PC-9 (cell line): ENCODE measurements around the gene BMP2K. TPM values are rescaled to one million over a fixed set of nuclear protein-coding genes. Genes with fewer than 3 reads are reported as not detected.
A peak's percentile ranks its signal among the peaks of the same experiment; 100 is the strongest.

Experiments used
- BruUV-seq: library from RNA; stranded (reverse); fragments of 400-500 nt; replicated peaks from 2 replicates; lab custom pipeline; 2021; lab: Mats Ljungman, UMichigan
- CTCF ChIA-PET: fragments of 300-600 bp; sonication (Branson Sonifier 250); formaldehyde crosslinking; loops from one replicate; lab custom pipeline; 2022; ENCODE audit warnings: antibody characterized with exemption; lab: Charles Lee
- POLR2A ChIA-PET: fragments of 300-600 bp; sonication (Branson Sonifier 250); formaldehyde crosslinking; loops from one replicate; lab custom pipeline; 2022; ENCODE audit warnings: antibody characterized with exemption; ENCODE audit not compliant: unreplicated experiment; lab: Charles Lee
- DNase-seq, 2 experiments: peaks; one replicate each; pipeline versions ENCODE4 v3.0.0 to v3.0.0-alpha.2; 2015 to 2022; ENCODE audit warnings: mixed read lengths in 1 of 2
- H2AFZ ChIP-seq: fragments of 200-600 bp; sonication (generic); 2 replicates; pipeline ENCODE4 v1.8.1; 2017; ENCODE audit warnings: antibody characterized with exemption
- H3F3A ChIP-seq: fragments of 200-600 bp; sonication (generic); 2 replicates; pipeline ENCODE4 v1.8.1; 2017; ENCODE audit warnings: antibody characterized with exemption, mild to moderate bottlenecking, low read depth; ENCODE audit not compliant: insufficient read depth
- H3K27ac ChIP-seq: fragments of 200-600 bp; sonication (generic); 2 replicates; pipeline ENCODE4 v1.6.1; 2016; ENCODE audit warnings: mixed run types
- H3K27me3 ChIP-seq: fragments of 200-600 bp; sonication (generic); 2 replicates; pipeline ENCODE4 v1.6.1; 2016; ENCODE audit warnings: low read depth, mixed run types; ENCODE audit not compliant: insufficient read depth
- H3K36me3 ChIP-seq: fragments of 200-600 bp; sonication (generic); 2 replicates; pipeline ENCODE4 v1.6.1; 2016; ENCODE audit warnings: low read depth, mixed run types
- H3K4me1 ChIP-seq: fragments of 200-600 bp; sonication (generic); replicated peaks from 2 replicates; pipeline ENCODE4 v1.6.1; 2016; ENCODE audit warnings: mixed run types; ENCODE audit not compliant: insufficient read depth
- H3K4me2 ChIP-seq: fragments of 200-600 bp; sonication (generic); 2 replicates; pipeline ENCODE4 v1.6.1; 2017; ENCODE audit warnings: mixed run types
- H3K4me3 ChIP-seq: fragments of 200-600 bp; sonication (generic); 2 replicates; pipeline ENCODE4 v1.6.1; 2016; ENCODE audit warnings: mixed run types
- H3K79me2 ChIP-seq: fragments of 200-600 bp; sonication (generic); 2 replicates; pipeline ENCODE4 v1.6.1; 2017; ENCODE audit warnings: low read depth, mixed run types
- H3K9me2 ChIP-seq: fragments of 200-600 bp; sonication (generic); 2 replicates; pipeline ENCODE4 v1.8.1; 2017; ENCODE audit warnings: mild to moderate bottlenecking; ENCODE audit not compliant: insufficient read depth
- H3K9me3 ChIP-seq: fragments of 200-600 bp; sonication (generic); 2 replicates; pipeline ENCODE4 v1.8.1; 2016; ENCODE audit warnings: low read depth; ENCODE audit not compliant: insufficient read depth
- H4K20me1 ChIP-seq: fragments of 200-600 bp; sonication (generic); 2 replicates; pipeline ENCODE4 v1.8.1; 2017; ENCODE audit not compliant: insufficient read depth
- CTCF ChIP-seq: fragments of 200-600 bp; sonication (generic); conservative IDR thresholded peaks from 2 replicates; pipeline ENCODE4 v1.6.1; 2017; ENCODE audit warnings: mixed run types, antibody characterized with exemption, mild to moderate bottlenecking, moderate library complexity
- EZH2 ChIP-seq: fragments of 200-600 bp; sonication (generic); IDR thresholded peaks from 2 replicates; pipeline ENCODE4 v1.8.0; 2017; ENCODE audit warnings: antibody characterized with exemption, low read depth
- intact Hi-C: fragments of 100-400 bp; cut with micrococcal nuclease; formaldehyde crosslinking; loops from one replicate; pipeline ENCODE4 v1.10.0; 2022; ENCODE audit not compliant: unreplicated experiment
- total RNA-seq: library from RNA; stranded (reverse); gene quantifications from 2 replicates; pipeline ENCODE4 v1.2.3, GENCODE V29; 2021

BMP2K gene
- total RNA-seq, 1 experiment from 2014 or later = 12.2 TPM

- no TSS peak for BruUV-seq
- H3K36me3 ChIP-seq = no peaks in the 10 kb centered on the region
Measured at GRCh38 chr4:78768452-78769180, 7.5 kb upstream of the BMP2K start.

GRCh38 chr4:78770091-78770642, 6.0 kb upstream of the BMP2K start:
- DNase-seq = no peak

More at GRCh38 chr4:78768452-78769180, 7.5 kb upstream of the BMP2K start:
- no peaks in the 10 kb centered on the region for H4K20me1 ChIP-seq
- no peaks in the 10 kb centered on the region for H3K79me2 ChIP-seq
- no peak overlapping the region for H3K4me3 ChIP-seq
- POLR2A ChIA-PET = no interaction called here
- no peaks in the 10 kb centered on the region for H3K27me3 ChIP-seq
- TF ChIP-seq EZH2 (no peak), CTCF (no peak)
- DNase-seq = peak in 1 of 2 experiments; percentile 48
- H3K4me1 ChIP-seq = peaks cover 5% of the 10 kb centered on the region; the same call in 1 of the 2 replicates
- intact Hi-C loops = no loop called here
- CTCF ChIA-PET = no interaction called here
- H3K9me2 ChIP-seq = 0 out of 2 replicates have a peak, but pooled peaks cover 7% of the 10 kb centered on the region
- no peak overlapping the region for H2AFZ ChIP-seq
- no peak overlapping the region for H3K27ac ChIP-seq
- no peaks in the 10 kb centered on the region for H3F3A ChIP-seq
- H3K4me2 ChIP-seq = no peak overlapping the region
- no peaks in the 10 kb centered on the region for H3K9me3 ChIP-seq

More at GRCh38 chr4:78770091-78770642, 6.0 kb upstream of the BMP2K start:
- CTCF ChIA-PET = interaction anchor here (0.6 kb wide), 1 partner anchor 1624 kb away, joined by 9 read pairs; no protein-coding TSS in a partner anchor
- 0 out of 2 replicates have a peak, but pooled peaks cover 4% of the 10 kb centered on the region for H3K9me2 ChIP-seq
- H3K27me3 ChIP-seq = no peaks in the 10 kb centered on the region
- no TSS peak for BruUV-seq
- no peaks in the 10 kb centered on the region for H3F3A ChIP-seq
- H3K4me2 ChIP-seq = no peak overlapping the region
- no peak overlapping the region for H2AFZ ChIP-seq
- H3K36me3 ChIP-seq = no peaks in the 10 kb centered on the region
- POLR2A ChIA-PET = interaction anchor here (0.7 kb wide), 1 partner anchor 169 kb away, joined by 5 read pairs; no protein-coding TSS in a partner anchor
- H4K20me1 ChIP-seq = no peaks in the 10 kb centered on the region
- H3K9me3 ChIP-seq = no peaks in the 10 kb centered on the region
- no peak overlapping the region for H3K4me3 ChIP-seq
- no peak for TF ChIP-seq CTCF
- H3K27ac ChIP-seq = no peak overlapping the region
- no peaks in the 10 kb centered on the region for H3K79me2 ChIP-seq
- H3K4me1 ChIP-seq = no peaks in the 10 kb centered on the region; the same call in 1 of the 2 replicates
- intact Hi-C loops = no loop called here
